Keratinocyte (primary cell): ENCODE results near the gene NXT1. TPM values are rescaled to one million over a fixed set of nuclear protein-coding genes. Genes with fewer than 3 reads are reported as not detected.

Source experiments
- DNase-seq: peaks from one replicate; pipeline ENCODE4 v3.0.0-alpha.2; 2011; ENCODE audit warnings: low read depth, missing footprints, low spot score
- FAIRE-seq: peaks from 2 replicates; lab custom pipeline; 2011; peaks lifted over from hg19 to GRCh38; lab: Jason Lieb, UNC
- H2AFZ ChIP-seq: 2 replicates; pipeline ENCODE4 v1.6.0; 2012; ENCODE audit warnings: low read length, control low read depth, inconsistent platforms; ENCODE audit not compliant: control insufficient read depth
- H3K27ac ChIP-seq: 2 replicates; pipeline ENCODE4 v1.5.1; 2011; ENCODE audit warnings: low read length; ENCODE audit not compliant: control insufficient read depth, insufficient read depth
- H3K27me3 ChIP-seq: 3 replicates; pipeline ENCODE4 v1.6.0; 2011; ENCODE audit warnings: low read length; ENCODE audit not compliant: control insufficient read depth, insufficient read depth; ENCODE audit errors: extremely low read depth
- H3K36me3 ChIP-seq, 2 experiments: 2 replicates in 1 of 2; 3 replicates in 1 of 2; pipeline ENCODE4 v1.5.1; 2011; ENCODE audit warnings: low read length in 2 of 2, mild to moderate bottlenecking in 1 of 2; ENCODE audit not compliant: control insufficient read depth in 2 of 2, insufficient read depth in 2 of 2; ENCODE audit errors: extremely low read depth in 1 of 2
- H3K4me1 ChIP-seq: 3 replicates; pipeline ENCODE4 v1.5.1; 2011; ENCODE audit warnings: low read length; ENCODE audit not compliant: control insufficient read depth, insufficient read depth; ENCODE audit errors: extremely low read depth
- H3K4me2 ChIP-seq: 3 replicates; pipeline ENCODE4 v1.6.0; 2011; ENCODE audit warnings: low read depth, low read length; ENCODE audit not compliant: control insufficient read depth, insufficient read depth; ENCODE audit errors: extremely low read depth
- H3K4me3 ChIP-seq, 3 experiments: fragments of 200-600 bp in 1 of 3; sonication (generic) in 1 of 3; 2 replicates in 2 of 3; 3 replicates in 1 of 3; pipeline ENCODE4 v1.5.1; 2011 to 2016; ENCODE audit warnings: low read length in 3 of 3, mild to moderate bottlenecking in 3 of 3, control low read depth in 2 of 3, inconsistent platforms in 1 of 3, low read depth in 1 of 3, mixed read lengths in 1 of 3, mixed run types in 1 of 3, moderate library complexity in 1 of 3; ENCODE audit not compliant: control insufficient read depth in 2 of 3, insufficient read depth in 2 of 3; ENCODE audit errors: extremely low read depth in 1 of 3
- H3K79me2 ChIP-seq: 2 replicates; pipeline ENCODE4 v1.6.0; 2012; ENCODE audit warnings: low read length; ENCODE audit not compliant: control insufficient read depth, insufficient read depth
- H3K9ac ChIP-seq: 3 replicates; pipeline ENCODE4 v1.6.0; 2011; ENCODE audit warnings: low read length; ENCODE audit not compliant: control insufficient read depth, insufficient read depth; ENCODE audit errors: extremely low read depth
- H3K9me1 ChIP-seq: 3 replicates; pipeline ENCODE4 v1.6.0; 2011; ENCODE audit warnings: low read length; ENCODE audit not compliant: control insufficient read depth, insufficient read depth; ENCODE audit errors: extremely low read depth
- H3K9me3 ChIP-seq: 2 replicates; pipeline ENCODE4 v1.5.1; 2012; ENCODE audit warnings: low read depth, low read length; ENCODE audit not compliant: control insufficient read depth
- H4K20me1 ChIP-seq: 3 replicates; pipeline ENCODE4 v1.6.0; 2011; ENCODE audit warnings: low read length; ENCODE audit not compliant: control insufficient read depth, insufficient read depth; ENCODE audit errors: extremely low read depth
- EZH2 ChIP-seq: IDR thresholded peaks from one replicate; pipeline ENCODE4 v1.6.1; 2012; ENCODE audit warnings: inconsistent platforms, mild to moderate bottlenecking, low read length, moderate library complexity
- dilution Hi-C: fragments of 300-500 bp; cut with MboI; formaldehyde crosslinking; loops from one replicate; pipeline ENCODE4 v1.7.0; 2020; ENCODE audit warnings: low sequenced_read_pairs; ENCODE audit not compliant: extremely low pct_ligation_motif_present
- polyA plus RNA-seq, 5 experiments: library from polyadenylated mRNA; depleted of rRNA in 3 of 5; stranded (reverse) in 3 of 5; stranded (forward) in 1 of 5; unstranded in 1 of 5; fragments of >200 nt; gene quantifications; 1 replicate in 1 of 5; 2 replicates in 3 of 5; 3 replicates in 1 of 5; pipeline versions ENCODE4 v1.2.1 to v1.2.3, GENCODE V29; 2011 to 2012; ENCODE audit warnings: missing spikeins in 2 of 5, low read depth in 1 of 5, low replicate concordance in 1 of 5
- TF ChIP-seq, protein P1 (sequence below), 3 experiments: IDR thresholded peaks in 1 of 3; conservative IDR thresholded peaks in 1 of 3; optimal IDR thresholded peaks in 1 of 3; 2 replicates in 2 of 3; 3 replicates in 1 of 3; pipeline versions ENCODE3 to v1.5.1; 2011; ENCODE audit warnings: low read length in 3 of 3, mild to moderate bottlenecking in 3 of 3, moderate library complexity in 2 of 3, control low read depth in 1 of 3, inconsistent platforms in 1 of 3; ENCODE audit not compliant: insufficient read depth in 2 of 3; ENCODE audit errors: extremely low read depth in 1 of 3

The NXT1 gene
- polyA plus RNA-seq, 1 donor (not counting 4 experiments of a cell fraction or from before 2014, with no cell fraction given): 25.8 TPM

DNA sequence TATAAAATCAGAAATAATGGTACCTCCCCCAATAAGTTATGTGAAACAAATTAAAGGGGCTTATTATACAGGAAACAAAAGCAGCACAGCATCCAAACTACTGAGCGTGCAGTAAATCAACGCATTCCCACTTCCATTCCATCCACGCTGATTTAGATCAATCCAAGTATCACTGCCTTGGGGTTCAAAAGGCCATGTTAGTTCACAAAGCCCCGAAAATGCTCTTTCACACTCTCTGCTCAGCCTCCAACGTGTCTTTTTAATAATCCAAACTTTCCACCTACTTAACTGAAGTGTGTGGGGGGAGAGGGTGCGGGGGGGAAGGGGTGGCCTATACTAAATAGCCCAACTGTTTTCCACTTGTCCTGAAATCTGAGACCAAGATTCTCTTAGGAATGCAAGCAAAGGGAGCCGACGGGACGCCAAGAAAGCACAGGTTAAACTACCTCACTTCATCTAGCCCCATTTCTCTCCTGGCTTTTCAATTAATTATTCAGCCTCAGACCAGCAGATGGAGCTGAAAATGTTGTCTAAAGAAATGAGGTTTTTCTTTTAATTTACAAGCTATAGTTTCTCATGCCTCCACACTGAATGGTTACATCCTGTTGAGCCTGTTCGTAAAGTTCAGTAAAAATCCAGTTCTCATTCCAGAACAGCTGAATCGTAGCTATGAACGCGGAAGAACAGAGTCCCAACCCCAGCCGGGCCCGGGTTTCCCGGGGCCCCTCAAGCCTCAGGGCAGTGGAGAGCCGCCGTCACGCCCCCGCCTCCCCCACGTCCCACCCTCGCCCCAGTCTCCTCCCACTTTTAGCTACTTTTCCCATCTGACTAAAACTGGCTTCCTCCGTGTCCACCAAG, 1.0 kb upstream of the NXT1 start:
- H3K27me3 ChIP-seq: no peaks in the 10 kb centered on the region
- DNase-seq (no peak), FAIRE-seq (peak; percentile 70)
- H4K20me1 ChIP-seq: peaks cover 3% of the 10 kb centered on the region
- H3K9me1 ChIP-seq: no peaks in the 10 kb centered on the region
- H3K79me2 ChIP-seq: peaks cover 39% of the 10 kb centered on the region
- peak overlapping the region; percentile 95 for H3K9ac ChIP-seq
- peak overlapping the region; percentile 88 to 97 (median 95) for H3K4me3 ChIP-seq
- peak overlapping the region; percentile 87 for H2AFZ ChIP-seq
- H3K9me3 ChIP-seq: no peaks in the 10 kb centered on the region
- H3K4me2 ChIP-seq: peak overlapping the region; percentile 90
- TF ChIP-seq, protein P1, sequence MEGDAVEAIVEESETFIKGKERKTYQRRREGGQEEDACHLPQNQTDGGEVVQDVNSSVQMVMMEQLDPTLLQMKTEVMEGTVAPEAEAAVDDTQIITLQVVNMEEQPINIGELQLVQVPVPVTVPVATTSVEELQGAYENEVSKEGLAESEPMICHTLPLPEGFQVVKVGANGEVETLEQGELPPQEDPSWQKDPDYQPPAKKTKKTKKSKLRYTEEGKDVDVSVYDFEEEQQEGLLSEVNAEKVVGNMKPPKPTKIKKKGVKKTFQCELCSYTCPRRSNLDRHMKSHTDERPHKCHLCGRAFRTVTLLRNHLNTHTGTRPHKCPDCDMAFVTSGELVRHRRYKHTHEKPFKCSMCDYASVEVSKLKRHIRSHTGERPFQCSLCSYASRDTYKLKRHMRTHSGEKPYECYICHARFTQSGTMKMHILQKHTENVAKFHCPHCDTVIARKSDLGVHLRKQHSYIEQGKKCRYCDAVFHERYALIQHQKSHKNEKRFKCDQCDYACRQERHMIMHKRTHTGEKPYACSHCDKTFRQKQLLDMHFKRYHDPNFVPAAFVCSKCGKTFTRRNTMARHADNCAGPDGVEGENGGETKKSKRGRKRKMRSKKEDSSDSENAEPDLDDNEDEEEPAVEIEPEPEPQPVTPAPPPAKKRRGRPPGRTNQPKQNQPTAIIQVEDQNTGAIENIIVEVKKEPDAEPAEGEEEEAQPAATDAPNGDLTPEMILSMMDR (optimal IDR thresholded peaks at IDR 0.05 in 1 of 3, IDR thresholded peaks at IDR 0.05 in 1 of 3, conservative IDR thresholded peaks at IDR 0.05 in 1 of 3; ENCODE audit: extremely low read depth in 1 of 3, insufficient read depth in 2 of 3, low read length in 3 of 3): peak in 2 of 3 experiments; percentile 16 to 48
- no peak for TF ChIP-seq EZH2
- H3K4me1 ChIP-seq: peaks cover 12% of the 10 kb centered on the region
- dilution Hi-C loops: no loop called here
- peak overlapping the region; percentile 96 for H3K27ac ChIP-seq
- H3K36me3 ChIP-seq: peaks cover 4 to 10% of the 10 kb centered on the region in 2 experiments

DNA sequence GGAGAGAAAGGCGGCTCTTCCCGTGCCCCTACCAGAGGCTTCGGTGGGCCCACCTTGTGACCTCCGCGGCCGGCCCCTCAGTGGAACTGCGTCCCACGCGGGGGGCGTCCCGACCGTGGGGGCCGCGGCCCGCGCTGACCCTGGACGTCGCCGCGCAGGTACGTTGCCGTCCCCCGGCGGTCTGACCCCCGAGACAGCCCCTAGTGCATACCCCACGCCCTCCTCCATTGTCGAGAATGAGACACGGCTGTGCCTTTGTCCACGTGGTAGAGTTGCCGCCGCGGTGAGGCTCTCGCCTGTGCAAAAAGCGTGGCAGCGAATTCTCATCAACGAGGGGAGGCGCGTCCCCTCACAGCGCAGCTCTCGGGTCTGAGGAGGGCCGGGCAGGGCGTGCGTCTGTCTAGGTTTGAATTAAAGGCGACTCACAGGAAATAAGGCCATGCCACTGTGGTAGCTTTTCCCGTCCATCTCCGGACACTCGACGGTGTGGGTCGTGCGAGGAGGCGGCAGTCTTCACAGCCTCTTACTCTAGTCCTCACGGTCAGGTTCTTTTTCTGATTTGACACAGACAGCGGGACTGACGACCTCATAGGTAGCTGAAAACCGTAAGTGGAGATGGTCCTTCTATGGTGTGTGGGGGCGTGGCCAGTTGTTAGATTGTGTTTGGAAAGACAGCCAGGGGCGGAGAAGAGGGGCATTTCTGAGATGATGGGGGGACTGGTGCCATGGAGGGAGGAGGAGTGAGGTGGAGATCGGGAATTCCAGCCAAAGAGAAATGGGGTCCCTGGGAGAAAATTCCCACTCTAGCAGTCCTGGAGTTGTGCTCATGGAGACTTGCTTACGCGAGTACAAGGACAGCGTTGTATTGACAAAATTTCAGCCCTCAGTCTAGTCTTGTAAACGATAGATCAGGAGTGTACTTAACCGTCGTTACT, 580 bp downstream of the NXT1 start:
- FAIRE-seq: peak; percentile 79
- dilution Hi-C loops: no loop called here
- no peaks in the 10 kb centered on the region for H3K27me3 ChIP-seq

More for the DNA sequence above, 580 bp downstream of the NXT1 start:
- H3K36me3 ChIP-seq: peaks cover 8 to 10% of the 10 kb centered on the region in 2 experiments
- H3K4me2 ChIP-seq: peak overlapping the region; percentile 85
- H3K9ac ChIP-seq: peak overlapping the region; percentile 95
- TF ChIP-seq, protein P1 (optimal IDR thresholded peaks at IDR 0.05 in 1 of 3, IDR thresholded peaks at IDR 0.05 in 1 of 3, conservative IDR thresholded peaks at IDR 0.05 in 1 of 3; ENCODE audit: extremely low read depth in 1 of 3, insufficient read depth in 2 of 3, low read length in 3 of 3): no peak
- no peak for TF ChIP-seq EZH2
- H3K4me1 ChIP-seq: peaks cover 12% of the 10 kb centered on the region
- H4K20me1 ChIP-seq: peaks cover 3% of the 10 kb centered on the region
- H3K9me3 ChIP-seq: no peaks in the 10 kb centered on the region
- H3K9me1 ChIP-seq: no peaks in the 10 kb centered on the region
- peaks cover 52% of the 10 kb centered on the region for H3K79me2 ChIP-seq
- peak overlapping the region; percentile 81 for H2AFZ ChIP-seq
- peak overlapping the region; percentile 88 to 97 (median 95) for H3K4me3 ChIP-seq
- H3K27ac ChIP-seq: peak overlapping the region; percentile 96
- no peak for DNase-seq
